Esophagus mucosa (tissue), 1 donor: ENCODE data around the gene ELF5. TPM values are rescaled to one million over a fixed set of nuclear protein-coding genes. Genes with fewer than 3 reads are reported as not detected.

ENCODE experiments used
- ATAC-seq: fragments of 200-7000 bp; cut with Tn5 transposase; one replicate; pipeline ENCODE4 v1.9.1; 2020
- total RNA-seq: library from RNA; stranded (reverse); gene quantifications from one replicate; pipeline ENCODE4 v1.2.4, GENCODE V29; 2023
- donor health status: DM: yes; HTN: yes; CAD: no.

The ELF5 gene
- total RNA-seq, 1 donor from 2014 or later, result 0.32 TPM

- no peak for ATAC-seq
Measured at GRCh38 chr11:34492806-34493414, 20.7 kb downstream of the ELF5 start.

GRCh38 chr11:34490304-34490703, 23.3 kb downstream of the ELF5 start:
- ATAC-seq, result no peak

GRCh38 chr11:34488855-34489557, 24.6 kb downstream of the ELF5 start:
- no peak for ATAC-seq

GRCh38 chr11:34487430-34487829, 26.2 kb downstream of the ELF5 start:
- no peak for ATAC-seq

GRCh38 chr11:34483106-34483874, 30.3 kb downstream of the ELF5 start:
- no peak for ATAC-seq

- peak; percentile 48 for ATAC-seq
Measured at GRCh38 chr11:34481307-34481706, 32.3 kb downstream of the ELF5 start.

GRCh38 chr11:34480314-34480713, 33.3 kb downstream of the ELF5 start:
- no peak for ATAC-seq

- no peak for ATAC-seq
Measured at GRCh38 chr11:34478845-34479663, 34.5 kb downstream of the ELF5 start.

- no peak for ATAC-seq
Measured at GRCh38 chr11:34476849-34477248, 36.7 kb downstream of the ELF5 start.

GRCh38 chr11:34475656-34476055, 37.9 kb downstream of the ELF5 start:
- no peak for ATAC-seq

GRCh38 chr11:34473603-34474169, 39.9 kb downstream of the ELF5 start:
- no peak for ATAC-seq

- ATAC-seq, result peak; percentile 66
Measured at GRCh38 chr11:34468209-34468841, 45.3 kb downstream of the ELF5 start.

- ATAC-seq, result no peak
Measured at GRCh38 chr11:34466802-34467488, 46.6 kb downstream of the ELF5 start.

- no peak for ATAC-seq
Measured at GRCh38 chr11:34464591-34465051, 49.0 kb downstream of the ELF5 start.

- no peak for ATAC-seq
Measured at GRCh38 chr11:34461215-34461614, 52.4 kb downstream of the ELF5 start.

- ATAC-seq, result no peak
Measured at GRCh38 chr11:34460278-34460677, 53.3 kb downstream of the ELF5 start.

- ATAC-seq, result no peak
Measured at GRCh38 chr11:34459507-34460162, 54.0 kb downstream of the ELF5 start.

- no peak for ATAC-seq
Measured at GRCh38 chr11:34458525-34458924, 55.1 kb downstream of the ELF5 start.

GRCh38 chr11:34457607-34458006, 56.0 kb downstream of the ELF5 start:
- no peak for ATAC-seq

GRCh38 chr11:34454308-34455032, 59.1 kb downstream of the ELF5 start:
- no peak for ATAC-seq
